Suprapubic skin (tissue), 4 donors: Measurements from ENCODE around the gene DHX35.

ENCODE experiments used
- CTCF ChIP-seq, 2 donors: fragments of 200-600 bp in 1 of 2; fragments of 450-650 bp in 1 of 2; sonication (generic) in 1 of 2; IDR thresholded peaks; one replicate each; pipeline ENCODE4 v1.5.1; 2016 to 2019; ENCODE audit warnings: antibody characterized with exemption in 2 of 2, mild to moderate bottlenecking in 1 of 2, moderate library complexity in 1 of 2
- EP300 ChIP-seq: sonication (generic); formaldehyde crosslinking; IDR thresholded peaks from one replicate; pipeline ENCODE4 v1.6.1; 2017; ENCODE audit warnings: antibody characterized with exemption
- POLR2A ChIP-seq, 2 donors: fragments of 450-650 bp; IDR thresholded peaks; one replicate each; pipeline ENCODE4 v1.6.1; 2017; ENCODE audit warnings: antibody characterized with exemption in 2 of 2, mild to moderate bottlenecking in 2 of 2, moderate library complexity in 2 of 2
- POLR2AphosphoS5 ChIP-seq, 3 donors: sonication (generic); formaldehyde crosslinking; IDR thresholded peaks; one replicate each; pipeline ENCODE4 v1.6.1; 2017; ENCODE audit warnings: antibody characterized with exemption in 3 of 3

GRCh38 chr20:38985603-38986170 lies 23.5 kb downstream of the DHX35 start:
- TF ChIP-seq CTCF (IDR thresholded peaks at IDR 0.05) (no peak), POLR2AphosphoS5 (IDR thresholded peaks at IDR 0.05) (peak in 1 of 3 donors; percentile 45), POLR2A (IDR thresholded peaks at IDR 0.05) (no peak), EP300 (peak; percentile 63)
